HG03060 (cell line): ENCODE data around the gene MKNK1.

ENCODE experiments used
- ATAC-seq: cut with Tn5 transposase; IDR thresholded peaks from one replicate; pipeline ENCODE4 v1.9.1; 2021; ENCODE audit warnings: low read depth, moderate number of reproducible peaks; ENCODE audit not compliant: unreplicated experiment

MKNK1 gene

GRCh38 chr1:46599059-46599970, 4.8 kb downstream of the MKNK1 start:
- no peak for ATAC-seq

- ATAC-seq = no peak
These were observed 7.2 kb downstream of the MKNK1 start for GRCh38 chr1:46596846-46597245.

- ATAC-seq = no peak
These were observed 8.0 kb downstream of the MKNK1 start for GRCh38 chr1:46596036-46596435.

GRCh38 chr1:46595127-46595526, 8.9 kb downstream of the MKNK1 start:
- no peak for ATAC-seq

- ATAC-seq = no peak
These were observed 10.0 kb downstream of the MKNK1 start for GRCh38 chr1:46594063-46594462.

GRCh38 chr1:46592823-46593222, 11.2 kb downstream of the MKNK1 start:
- ATAC-seq = no peak

GRCh38 chr1:46589529-46589928, 14.5 kb downstream of the MKNK1 start:
- no peak for ATAC-seq

GRCh38 chr1:46587069-46587468, 17.0 kb downstream of the MKNK1 start:
- ATAC-seq = no peak

GRCh38 chr1:46585312-46585938, 18.6 kb downstream of the MKNK1 start:
- no peak for ATAC-seq

- no peak for ATAC-seq
These were observed 20.6 kb downstream of the MKNK1 start for GRCh38 chr1:46583494-46583893.

GRCh38 chr1:46582972-46583371, 21.1 kb downstream of the MKNK1 start:
- no peak for ATAC-seq

GRCh38 chr1:46581681-46582455, 22.2 kb downstream of the MKNK1 start:
- no peak for ATAC-seq

GRCh38 chr1:46580140-46580903, 23.7 kb downstream of the MKNK1 start:
- no peak for ATAC-seq

GRCh38 chr1:46577671-46578070, 26.4 kb downstream of the MKNK1 start:
- no peak for ATAC-seq

GRCh38 chr1:46576596-46576995, 27.5 kb downstream of the MKNK1 start:
- ATAC-seq = no peak

- ATAC-seq = no peak
These were observed 28.3 kb downstream of the MKNK1 start for GRCh38 chr1:46575778-46576177.

GRCh38 chr1:46575300-46575699, 28.8 kb downstream of the MKNK1 start:
- ATAC-seq = no peak

- no peak for ATAC-seq
These were observed 32.3 kb downstream of the MKNK1 start for GRCh38 chr1:46571691-46572225.

- ATAC-seq = no peak
These were observed 34.0 kb downstream of the MKNK1 start for GRCh38 chr1:46569884-46570725.
